ENCODE results near the gene BAIAP2.
A peak's percentile ranks its signal among the peaks of the same experiment; 100 is the strongest.

Gene BAIAP2

DNA sequence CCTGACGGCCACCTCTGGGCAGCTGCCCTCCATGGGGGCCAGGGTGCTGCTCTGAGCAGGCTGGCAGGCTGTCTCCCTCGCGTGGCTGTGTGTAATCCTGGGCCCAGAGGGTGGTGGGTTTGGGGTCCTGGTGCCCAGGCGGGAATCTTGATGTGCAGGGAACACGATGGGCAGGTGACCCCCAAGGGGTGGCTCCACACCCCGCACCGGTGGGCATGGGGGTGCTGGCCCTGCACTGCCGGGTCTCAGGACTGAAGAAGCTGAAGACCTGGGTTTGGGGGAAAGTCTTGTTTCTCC is 34.7 kb upstream of the BAIAP2 start:
- TF ChIP-seq, protein P1, sequence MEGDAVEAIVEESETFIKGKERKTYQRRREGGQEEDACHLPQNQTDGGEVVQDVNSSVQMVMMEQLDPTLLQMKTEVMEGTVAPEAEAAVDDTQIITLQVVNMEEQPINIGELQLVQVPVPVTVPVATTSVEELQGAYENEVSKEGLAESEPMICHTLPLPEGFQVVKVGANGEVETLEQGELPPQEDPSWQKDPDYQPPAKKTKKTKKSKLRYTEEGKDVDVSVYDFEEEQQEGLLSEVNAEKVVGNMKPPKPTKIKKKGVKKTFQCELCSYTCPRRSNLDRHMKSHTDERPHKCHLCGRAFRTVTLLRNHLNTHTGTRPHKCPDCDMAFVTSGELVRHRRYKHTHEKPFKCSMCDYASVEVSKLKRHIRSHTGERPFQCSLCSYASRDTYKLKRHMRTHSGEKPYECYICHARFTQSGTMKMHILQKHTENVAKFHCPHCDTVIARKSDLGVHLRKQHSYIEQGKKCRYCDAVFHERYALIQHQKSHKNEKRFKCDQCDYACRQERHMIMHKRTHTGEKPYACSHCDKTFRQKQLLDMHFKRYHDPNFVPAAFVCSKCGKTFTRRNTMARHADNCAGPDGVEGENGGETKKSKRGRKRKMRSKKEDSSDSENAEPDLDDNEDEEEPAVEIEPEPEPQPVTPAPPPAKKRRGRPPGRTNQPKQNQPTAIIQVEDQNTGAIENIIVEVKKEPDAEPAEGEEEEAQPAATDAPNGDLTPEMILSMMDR (IDR thresholded peaks at IDR 0.05): no peak
- peaks cover 4% of the 10 kb centered on the region for H3K9me3 Mint-ChIP-seq
- H3K4me1 Mint-ChIP-seq: peaks cover 24% of the 10 kb centered on the region

DNA sequence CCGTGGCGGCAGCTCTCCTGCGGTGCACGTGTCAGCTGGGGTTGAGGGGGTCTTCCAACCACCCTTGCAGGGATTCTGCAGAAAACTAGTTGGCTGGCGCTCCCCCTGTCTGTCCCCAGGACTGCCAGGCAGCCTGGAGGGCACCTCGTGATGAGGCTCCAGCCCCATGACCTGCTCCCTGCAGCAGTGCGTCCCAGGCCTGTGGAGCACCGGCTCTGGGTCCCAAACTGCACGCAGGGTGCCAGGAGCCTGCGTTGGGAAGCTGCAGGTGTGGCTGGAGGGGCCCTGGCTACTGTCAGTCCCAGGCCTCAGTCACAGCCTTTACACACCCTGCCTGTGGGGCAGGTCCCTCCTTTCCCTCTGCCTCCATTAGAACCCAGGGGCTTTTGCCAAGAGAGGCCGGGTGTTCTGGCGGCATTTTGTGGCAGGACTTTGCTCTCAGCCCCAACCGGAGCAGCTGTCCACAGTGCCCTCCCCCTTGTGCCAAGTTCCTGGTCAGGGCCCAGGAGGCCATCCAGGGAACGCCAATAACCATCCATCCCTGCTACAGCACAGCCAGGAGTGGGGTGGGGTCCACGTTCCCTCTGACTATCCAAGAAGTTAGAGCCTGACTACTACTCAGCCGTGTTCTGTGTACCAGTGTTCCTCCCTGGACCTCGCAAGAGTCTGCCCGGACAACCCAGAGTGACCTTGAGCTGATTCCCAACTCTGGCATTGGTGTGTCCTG is 34.2 kb upstream of the BAIAP2 start:
- H3K27me3 Mint-ChIP-seq (ENCODE audit: low read depth, poor library complexity): peaks cover 37% of the 10 kb centered on the region
- no peak for DNase-seq
- H3K4me3 Mint-ChIP-seq: no peak overlapping the region
- peaks cover 4% of the 10 kb centered on the region for H3K9me3 Mint-ChIP-seq
- peaks cover 8% of the 10 kb centered on the region for H3K36me3 Mint-ChIP-seq (ENCODE audit: low read depth)
- peaks cover 24% of the 10 kb centered on the region for H3K4me1 Mint-ChIP-seq
- TF ChIP-seq, protein P1 (IDR thresholded peaks at IDR 0.05): no peak
- H3K27ac Mint-ChIP-seq: no peak overlapping the region

More for the DNA sequence above, 34.7 kb upstream of the BAIAP2 start:
- no peak overlapping the region for H3K27ac Mint-ChIP-seq
- no peak overlapping the region for H3K4me3 Mint-ChIP-seq
- H3K27me3 Mint-ChIP-seq (ENCODE audit: low read depth, poor library complexity): peaks cover 32% of the 10 kb centered on the region
- DNase-seq: no peak
- H3K36me3 Mint-ChIP-seq (ENCODE audit: low read depth): peaks cover 8% of the 10 kb centered on the region

DNA sequence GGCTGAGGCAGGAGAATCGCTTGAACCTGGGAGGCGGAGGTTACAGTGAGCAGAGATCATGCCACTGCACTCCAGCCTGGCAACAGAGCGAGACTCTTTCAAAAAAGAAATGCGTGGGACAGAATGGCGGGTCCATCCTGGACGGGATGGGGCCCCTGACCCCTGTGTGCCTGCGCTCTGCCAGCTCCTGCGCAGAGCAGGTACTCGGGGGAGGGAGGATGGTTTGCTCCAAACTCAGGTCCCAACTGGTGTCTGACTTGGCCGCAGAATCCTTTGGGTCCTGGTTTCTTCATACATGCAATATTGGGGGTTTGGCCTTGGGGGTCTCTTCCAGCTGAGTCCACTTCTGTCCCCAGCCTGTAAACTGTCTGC is 33.0 kb upstream of the BAIAP2 start:
- peaks cover 24% of the 10 kb centered on the region for H3K4me1 Mint-ChIP-seq
- H3K36me3 Mint-ChIP-seq (ENCODE audit: low read depth): peaks cover 8% of the 10 kb centered on the region
- TF ChIP-seq, protein P1 (IDR thresholded peaks at IDR 0.05): no peak
- H3K4me3 Mint-ChIP-seq: no peak overlapping the region
- no peak overlapping the region for H3K27ac Mint-ChIP-seq
- DNase-seq: no peak
- peaks cover 9% of the 10 kb centered on the region for H3K9me3 Mint-ChIP-seq
- H3K27me3 Mint-ChIP-seq (ENCODE audit: low read depth, poor library complexity): peaks cover 49% of the 10 kb centered on the region

DNA sequence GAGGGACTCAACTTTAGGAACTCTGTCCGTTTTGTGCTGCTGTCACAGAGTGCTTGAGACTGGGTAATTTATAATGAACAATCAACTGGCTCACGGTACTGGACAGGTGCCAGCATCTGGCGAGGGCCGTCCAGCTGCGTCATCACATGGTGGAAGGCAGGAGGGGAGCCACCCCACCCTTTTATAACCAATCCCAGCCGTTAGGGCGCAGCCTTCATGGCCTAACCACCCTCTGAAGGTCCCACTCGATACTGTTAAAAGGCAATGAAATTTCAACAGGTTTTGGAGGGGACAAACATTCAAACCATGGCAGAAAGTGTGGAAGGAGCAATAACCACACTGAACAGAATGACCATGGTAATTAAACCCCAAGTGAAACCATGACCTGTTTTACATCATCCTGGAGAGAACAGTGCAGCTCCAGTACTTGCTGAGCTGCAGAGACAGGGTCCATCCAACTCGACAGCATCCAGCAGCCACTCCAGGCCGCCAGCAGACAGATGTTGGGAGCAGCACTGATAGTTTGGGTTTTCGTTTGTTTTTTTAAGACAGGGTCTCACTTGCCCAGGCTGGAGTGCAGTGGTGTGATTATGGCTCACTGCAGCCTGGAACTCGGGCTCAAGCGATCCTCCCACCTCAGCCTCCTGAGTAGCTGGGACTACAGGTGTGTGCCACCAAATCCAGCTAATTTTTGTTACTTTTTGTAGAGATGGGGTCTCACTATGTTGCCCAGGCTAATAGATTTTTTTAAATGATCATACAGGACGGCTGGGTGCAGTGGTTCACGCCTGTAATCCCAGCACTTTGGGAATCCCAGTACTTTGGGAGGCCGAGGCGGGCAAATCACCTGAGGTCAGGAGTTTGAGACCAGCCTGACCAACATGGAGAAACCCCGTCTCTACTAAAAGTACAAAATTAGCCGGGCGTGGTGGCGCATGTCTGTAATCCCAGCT is 32.3 kb upstream of the BAIAP2 start:
- Mint-ChIP-seq H3K4me1 (peaks cover 24% of the 10 kb centered on the region), H3K36me3 (ENCODE audit: low read depth) (peaks cover 8% of the 10 kb centered on the region), H3K27ac (no peak overlapping the region), H3K4me3 (peak overlapping the region; percentile 46), H3K9me3 (peaks cover 9% of the 10 kb centered on the region), H3K27me3 (ENCODE audit: low read depth, poor library complexity) (peaks cover 54% of the 10 kb centered on the region)
- no peak for DNase-seq
- TF ChIP-seq, protein P1 (IDR thresholded peaks at IDR 0.05): no peak

DNA sequence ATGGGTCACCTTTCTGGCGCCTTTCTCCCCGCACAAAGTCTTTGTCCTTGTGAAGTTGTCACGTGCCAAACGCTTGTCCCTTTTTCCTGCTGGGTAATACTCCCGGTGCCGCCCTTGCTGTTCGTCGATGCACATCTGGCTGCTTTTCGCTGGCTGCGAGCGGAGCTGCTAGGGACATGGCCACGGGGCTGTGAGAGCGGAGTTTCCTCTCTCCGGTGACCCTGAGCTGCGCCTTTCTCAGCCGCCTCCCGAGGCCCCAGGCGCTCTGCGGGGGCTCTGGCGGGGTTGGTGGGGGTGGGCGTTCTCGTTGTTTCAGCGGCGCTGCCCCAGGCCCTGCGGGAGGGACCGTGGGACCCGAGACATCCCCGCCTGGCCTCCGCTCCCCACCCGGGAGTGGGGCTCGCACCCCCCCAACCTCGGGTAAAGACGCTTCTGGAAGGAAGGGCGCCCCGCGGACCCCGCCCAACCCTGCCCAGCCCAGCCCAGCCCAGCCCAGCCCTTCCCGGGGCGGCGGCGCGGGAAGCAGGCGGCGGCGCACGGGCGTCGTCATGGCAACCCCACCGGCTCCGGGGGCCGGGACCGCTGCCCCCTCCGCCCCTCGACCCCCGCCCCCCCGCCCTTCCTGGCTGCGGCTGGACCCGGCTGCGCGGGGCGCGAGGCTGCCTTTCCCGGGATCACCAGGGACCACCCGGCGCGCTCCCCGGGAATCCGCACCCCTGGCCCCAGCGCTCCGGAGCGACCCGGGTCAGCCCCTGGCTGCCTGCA is 31.1 kb upstream of the BAIAP2 start:
- H3K9me3 Mint-ChIP-seq: peaks cover 9% of the 10 kb centered on the region
- H3K27me3 Mint-ChIP-seq (ENCODE audit: low read depth, poor library complexity): peaks cover 57% of the 10 kb centered on the region
- DNase-seq: peak; percentile 68
- H3K4me3 Mint-ChIP-seq: peak overlapping the region; percentile 46
- peaks cover 5% of the 10 kb centered on the region for H3K36me3 Mint-ChIP-seq (ENCODE audit: low read depth)
- H3K4me1 Mint-ChIP-seq: peaks cover 24% of the 10 kb centered on the region
- TF ChIP-seq, protein P1 (IDR thresholded peaks at IDR 0.05): no peak
- H3K27ac Mint-ChIP-seq: no peak overlapping the region
